Progenitor cell of endocrine pancreas (in vitro differentiated cells): ENCODE data around the gene TMEM220. TPM values are rescaled to one million over a fixed set of nuclear protein-coding genes. Genes with fewer than 3 reads are reported as not detected.

Source experiments
- DNase-seq: peaks from one replicate; pipeline ENCODE4 v3.0.0; 2021; ENCODE audit warnings: low spot score; ENCODE audit not compliant: unreplicated experiment
- H3K27ac Mint-ChIP-seq: 2 replicates; pipeline ENCODE4 v1.8.0; 2021; ENCODE audit warnings: mild to moderate bottlenecking, moderate library complexity, mixed read lengths
- H3K27me3 Mint-ChIP-seq: 2 replicates; pipeline ENCODE4 v1.8.0; 2021; ENCODE audit warnings: mixed read lengths
- H3K36me3 Mint-ChIP-seq: 2 replicates; pipeline ENCODE4 v1.8.0; 2022; ENCODE audit warnings: mixed read lengths; ENCODE audit not compliant: insufficient read depth
- H3K4me1 Mint-ChIP-seq: 2 replicates; pipeline ENCODE4 v1.8.0; 2021; ENCODE audit warnings: low read depth, mixed read lengths
- H3K4me3 Mint-ChIP-seq: 2 replicates; pipeline ENCODE4 v1.8.0; 2021; ENCODE audit warnings: low read depth, mild to moderate bottlenecking, moderate library complexity, mixed read lengths
- H3K9me3 Mint-ChIP-seq: 2 replicates; pipeline ENCODE4 v1.8.0; 2021; ENCODE audit warnings: low read depth, mixed read lengths
- CTCF ChIP-seq: fragments of 200-600 bp; sonication (generic); IDR thresholded peaks from one replicate; pipeline ENCODE4 v1.5.0; 2021; ENCODE audit warnings: antibody characterized with exemption, mild to moderate bottlenecking; ENCODE audit not compliant: unreplicated experiment
- total RNA-seq: library from RNA; stranded (reverse); gene quantifications from 2 replicates; pipeline ENCODE4 v1.2.1, GENCODE V29; 2021

The TMEM220 gene
- total RNA-seq, 1 donor from 2014 or later, result 3.3 TPM

- Mint-ChIP-seq H3K9me3 (no peaks in the 10 kb centered on the region), H3K27me3 (no peaks in the 10 kb centered on the region), H3K4me1 (no peaks in the 10 kb centered on the region), H3K4me3 (no peak overlapping the region), H3K36me3 (peaks cover 35% of the 10 kb centered on the region), H3K27ac (no peak overlapping the region)
- TF ChIP-seq CTCF, result no peak
- no peak for DNase-seq
Measured at GRCh38 chr17:10687499-10687898, 42.3 kb downstream of the TMEM220 start.

GRCh38 chr17:10683853-10684252 is 46.0 kb downstream of the TMEM220 start:
- Mint-ChIP-seq H3K9me3 (no peaks in the 10 kb centered on the region), H3K27me3 (no peaks in the 10 kb centered on the region), H3K27ac (no peak overlapping the region), H3K36me3 (peaks cover 21% of the 10 kb centered on the region), H3K4me1 (no peaks in the 10 kb centered on the region), H3K4me3 (no peak overlapping the region)
- no peak for DNase-seq
- peak; percentile 58 for TF ChIP-seq CTCF

- Mint-ChIP-seq H3K9me3 (no peaks in the 10 kb centered on the region), H3K27me3 (no peaks in the 10 kb centered on the region), H3K4me3 (no peak overlapping the region), H3K27ac (peak overlapping the region; percentile 43), H3K4me1 (no peaks in the 10 kb centered on the region), H3K36me3 (peaks cover 26% of the 10 kb centered on the region)
- TF ChIP-seq CTCF, result no peak
- no peak for DNase-seq
Measured at GRCh38 chr17:10681866-10682446, 47.9 kb downstream of the TMEM220 start.

GRCh38 chr17:10674704-10675103 is 55.1 kb downstream of the TMEM220 start:
- H3K36me3 Mint-ChIP-seq, result peaks cover 11% of the 10 kb centered on the region
- no peaks in the 10 kb centered on the region for H3K27me3 Mint-ChIP-seq
- no peak overlapping the region for H3K4me3 Mint-ChIP-seq
- no peaks in the 10 kb centered on the region for H3K4me1 Mint-ChIP-seq
- H3K9me3 Mint-ChIP-seq, result no peaks in the 10 kb centered on the region
- DNase-seq, result no peak
- H3K27ac Mint-ChIP-seq, result no peak overlapping the region
- no peak for TF ChIP-seq CTCF

GRCh38 chr17:10673312-10673711 is 56.5 kb downstream of the TMEM220 start:
- H3K36me3 Mint-ChIP-seq, result peaks cover 6% of the 10 kb centered on the region
- no peaks in the 10 kb centered on the region for H3K27me3 Mint-ChIP-seq
- H3K9me3 Mint-ChIP-seq, result no peaks in the 10 kb centered on the region

More at GRCh38 chr17:10673312-10673711, 56.5 kb downstream of the TMEM220 start:
- no peak for DNase-seq
- Mint-ChIP-seq H3K4me3 (no peak overlapping the region), H3K27ac (no peak overlapping the region), H3K4me1 (peaks cover 6% of the 10 kb centered on the region)
- TF ChIP-seq CTCF, result no peak
